Panc1 (cell line): ENCODE results near the gene SASH3. TPM values are rescaled to one million over a fixed set of nuclear protein-coding genes. Genes with fewer than 3 reads are reported as not detected.

Experiments
- ATAC-seq: fragments of 200-7000 bp; cut with Tn5 transposase; 2 replicates; pipeline ENCODE4 v1.9.1; 2020; ENCODE audit warnings: mild to moderate bottlenecking, moderate library complexity
- BruUV-seq: library from RNA; stranded (reverse); fragments of 400-500 nt; replicated peaks from 2 replicates; lab custom pipeline; 2021; lab: Mats Ljungman, UMichigan
- CTCF ChIA-PET: fragments of 300-600 bp; sonication (Branson Sonifier 250); formaldehyde crosslinking; loops from one replicate; lab custom pipeline; 2022; ENCODE audit warnings: antibody characterized with exemption; lab: Charles Lee
- POLR2A ChIA-PET: fragments of 300-600 bp; sonication (Branson Sonifier 250); formaldehyde crosslinking; loops from one replicate; lab custom pipeline; 2022; ENCODE audit warnings: antibody characterized with exemption; lab: Charles Lee
- DNase-seq: peaks from one replicate; pipeline ENCODE4 v3.0.0-alpha.2; 2010; ENCODE audit warnings: low read depth, low spot score
- H3K27ac ChIP-seq: 2 replicates; pipeline ENCODE4 v1.5.1; 2011; ENCODE audit warnings: mild to moderate bottlenecking, low read length, inconsistent platforms
- H3K27me3 ChIP-seq: fragments of 200-500 bp; sonication (Bioruptor generic); 2 replicates; pipeline ENCODE4 v1.6.0; 2014; ENCODE audit warnings: low read length, inconsistent platforms; ENCODE audit not compliant: control insufficient read depth, insufficient read depth
- H3K36me3 ChIP-seq: fragments of 200-500 bp; sonication (Bioruptor generic); 2 replicates; pipeline ENCODE4 v1.5.1; 2014; ENCODE audit warnings: inconsistent platforms, mild to moderate bottlenecking, low read length, moderate library complexity; ENCODE audit not compliant: control insufficient read depth, insufficient read depth
- H3K4me1 ChIP-seq: 2 replicates; pipeline ENCODE4 v1.5.1; 2011; ENCODE audit warnings: inconsistent platforms, mild to moderate bottlenecking, low read length, moderate library complexity; ENCODE audit not compliant: control insufficient read depth, insufficient read depth
- H3K4me3 ChIP-seq, 2 experiments: 2 replicates each; pipeline ENCODE4 v1.5.1; 2011 to 2012; ENCODE audit warnings: low read depth in 2 of 2, low read length in 2 of 2, mild to moderate bottlenecking in 2 of 2, inconsistent platforms in 1 of 2, moderate library complexity in 1 of 2
- H3K9me3 ChIP-seq: fragments of 200-500 bp; sonication (Bioruptor generic); 2 replicates; pipeline ENCODE4 v1.5.1; 2014; ENCODE audit warnings: low read depth, mild to moderate bottlenecking, inconsistent platforms, low read length, moderate library complexity; ENCODE audit not compliant: control insufficient read depth, insufficient read depth
- POLR2AphosphoS5 ChIP-seq: IDR thresholded peaks from 2 replicates; pipeline ENCODE4 v1.6.1; 2012; ENCODE audit warnings: mild to moderate bottlenecking, low read depth, low read length, moderate library complexity
- SIN3A ChIP-seq: IDR thresholded peaks from 2 replicates; pipeline ENCODE4 v1.6.1; 2012; ENCODE audit warnings: low read depth, mild to moderate bottlenecking, low read length, moderate library complexity, borderline replicate concordance; ENCODE audit not compliant: insufficient read depth
- TCF7L2 ChIP-seq: IDR thresholded peaks from 2 replicates; pipeline ENCODE4 v1.6.1; 2011; ENCODE audit warnings: mild to moderate bottlenecking, low read depth, low read length, inconsistent platforms
- in situ Hi-C: cut with HindIII; loops from 2 replicates; pipeline ENCODE4 v1.10.0; 2016; ENCODE audit warnings: low sequenced_read_pairs, low pct_unique_long_range_greater_than_20kb
- intact Hi-C: fragments of 100-400 bp; cut with micrococcal nuclease; formaldehyde crosslinking; loops from one replicate; pipeline ENCODE4 v1.10.0; 2022; ENCODE audit not compliant: unreplicated experiment
- total RNA-seq: library from RNA; stranded (reverse); gene quantifications from one replicate; pipeline ENCODE4 v1.2.1, GENCODE V29; 2021; ENCODE audit not compliant: unreplicated experiment
- TF ChIP-seq, protein P1 (sequence below): fragments of 450-650 bp; IDR thresholded peaks from 2 replicates; pipeline ENCODE4 v1.5.1; 2017; ENCODE audit warnings: mild to moderate bottlenecking
- TF ChIP-seq, protein P2 (sequence below), 2 experiments: IDR thresholded peaks; 2 replicates each; pipeline ENCODE4 v1.6.1; 2011 to 2012; ENCODE audit warnings: low read depth in 2 of 2, control low read depth in 1 of 2, low read length in 1 of 2, mild to moderate bottlenecking in 1 of 2, moderate library complexity in 1 of 2; ENCODE audit not compliant: insufficient read depth in 1 of 2

Gene SASH3
- total RNA-seq, 1 experiment from 2014 or later: 0.33 TPM

DNA sequence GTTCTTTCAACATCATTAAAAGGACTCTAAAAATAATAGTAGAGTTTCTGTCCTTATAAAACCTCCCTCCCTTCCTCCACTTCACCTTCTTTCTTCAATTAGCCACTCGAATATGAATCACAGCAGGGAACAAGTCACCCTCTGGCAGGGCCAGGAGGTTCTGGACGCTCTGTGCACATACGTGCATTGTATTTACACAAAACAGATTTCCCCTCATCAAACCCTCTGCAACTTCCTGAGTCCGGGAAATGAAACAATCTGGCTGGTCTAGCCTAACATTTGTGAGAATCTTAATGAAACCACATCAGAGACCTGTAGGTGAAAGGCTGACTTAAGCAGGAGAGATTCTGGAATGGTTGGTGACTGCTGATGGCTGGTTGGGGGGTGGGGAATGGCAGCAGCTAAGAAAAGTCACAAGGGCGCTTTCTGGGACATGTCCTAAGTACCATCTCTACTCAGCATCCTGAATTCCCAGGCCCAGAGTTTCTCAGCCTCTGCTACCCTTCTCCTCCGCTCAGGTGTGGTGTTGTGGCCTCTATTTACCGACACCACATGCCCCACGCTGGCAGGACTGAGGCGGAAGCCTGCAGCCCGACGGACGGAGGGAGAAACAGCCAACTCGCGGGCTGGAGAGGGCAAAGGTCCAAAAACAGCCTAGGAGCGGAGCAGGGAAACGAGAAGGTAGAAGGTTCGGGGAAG lies 62.9 kb downstream of the SASH3 start:
- DNase-seq (no peak), ATAC-seq (peak; percentile 31)
- no TSS peak for BruUV-seq
- Histone ChIP-seq H3K27ac (peak overlapping the region; percentile 70), H3K4me3 (peak overlapping the region; percentile 67 to 97), H3K9me3 (no peaks in the 10 kb centered on the region), H3K27me3 (peaks cover 2% of the 10 kb centered on the region; the same call in 1 of the 2 replicates), H3K4me1 (peaks cover 8% of the 10 kb centered on the region), H3K36me3 (no peaks in the 10 kb centered on the region)
- intact Hi-C loops: no loop called here
- POLR2A ChIA-PET: no interaction called here
- CTCF ChIA-PET: no interaction called here
- in situ Hi-C loops: no loop called here
- TF ChIP-seq, protein P1, sequence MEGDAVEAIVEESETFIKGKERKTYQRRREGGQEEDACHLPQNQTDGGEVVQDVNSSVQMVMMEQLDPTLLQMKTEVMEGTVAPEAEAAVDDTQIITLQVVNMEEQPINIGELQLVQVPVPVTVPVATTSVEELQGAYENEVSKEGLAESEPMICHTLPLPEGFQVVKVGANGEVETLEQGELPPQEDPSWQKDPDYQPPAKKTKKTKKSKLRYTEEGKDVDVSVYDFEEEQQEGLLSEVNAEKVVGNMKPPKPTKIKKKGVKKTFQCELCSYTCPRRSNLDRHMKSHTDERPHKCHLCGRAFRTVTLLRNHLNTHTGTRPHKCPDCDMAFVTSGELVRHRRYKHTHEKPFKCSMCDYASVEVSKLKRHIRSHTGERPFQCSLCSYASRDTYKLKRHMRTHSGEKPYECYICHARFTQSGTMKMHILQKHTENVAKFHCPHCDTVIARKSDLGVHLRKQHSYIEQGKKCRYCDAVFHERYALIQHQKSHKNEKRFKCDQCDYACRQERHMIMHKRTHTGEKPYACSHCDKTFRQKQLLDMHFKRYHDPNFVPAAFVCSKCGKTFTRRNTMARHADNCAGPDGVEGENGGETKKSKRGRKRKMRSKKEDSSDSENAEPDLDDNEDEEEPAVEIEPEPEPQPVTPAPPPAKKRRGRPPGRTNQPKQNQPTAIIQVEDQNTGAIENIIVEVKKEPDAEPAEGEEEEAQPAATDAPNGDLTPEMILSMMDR: no peak
- TF ChIP-seq POLR2AphosphoS5 (no peak), TCF7L2 (no peak), SIN3A (no peak)
- TF ChIP-seq, protein P2, sequence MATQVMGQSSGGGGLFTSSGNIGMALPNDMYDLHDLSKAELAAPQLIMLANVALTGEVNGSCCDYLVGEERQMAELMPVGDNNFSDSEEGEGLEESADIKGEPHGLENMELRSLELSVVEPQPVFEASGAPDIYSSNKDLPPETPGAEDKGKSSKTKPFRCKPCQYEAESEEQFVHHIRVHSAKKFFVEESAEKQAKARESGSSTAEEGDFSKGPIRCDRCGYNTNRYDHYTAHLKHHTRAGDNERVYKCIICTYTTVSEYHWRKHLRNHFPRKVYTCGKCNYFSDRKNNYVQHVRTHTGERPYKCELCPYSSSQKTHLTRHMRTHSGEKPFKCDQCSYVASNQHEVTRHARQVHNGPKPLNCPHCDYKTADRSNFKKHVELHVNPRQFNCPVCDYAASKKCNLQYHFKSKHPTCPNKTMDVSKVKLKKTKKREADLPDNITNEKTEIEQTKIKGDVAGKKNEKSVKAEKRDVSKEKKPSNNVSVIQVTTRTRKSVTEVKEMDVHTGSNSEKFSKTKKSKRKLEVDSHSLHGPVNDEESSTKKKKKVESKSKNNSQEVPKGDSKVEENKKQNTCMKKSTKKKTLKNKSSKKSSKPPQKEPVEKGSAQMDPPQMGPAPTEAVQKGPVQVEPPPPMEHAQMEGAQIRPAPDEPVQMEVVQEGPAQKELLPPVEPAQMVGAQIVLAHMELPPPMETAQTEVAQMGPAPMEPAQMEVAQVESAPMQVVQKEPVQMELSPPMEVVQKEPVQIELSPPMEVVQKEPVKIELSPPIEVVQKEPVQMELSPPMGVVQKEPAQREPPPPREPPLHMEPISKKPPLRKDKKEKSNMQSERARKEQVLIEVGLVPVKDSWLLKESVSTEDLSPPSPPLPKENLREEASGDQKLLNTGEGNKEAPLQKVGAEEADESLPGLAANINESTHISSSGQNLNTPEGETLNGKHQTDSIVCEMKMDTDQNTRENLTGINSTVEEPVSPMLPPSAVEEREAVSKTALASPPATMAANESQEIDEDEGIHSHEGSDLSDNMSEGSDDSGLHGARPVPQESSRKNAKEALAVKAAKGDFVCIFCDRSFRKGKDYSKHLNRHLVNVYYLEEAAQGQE (IDR thresholded peaks at IDR 0.05; ENCODE audit: insufficient read depth in 1 of 2, low read depth in 2 of 2, low read length in 1 of 2): no peak

DNA sequence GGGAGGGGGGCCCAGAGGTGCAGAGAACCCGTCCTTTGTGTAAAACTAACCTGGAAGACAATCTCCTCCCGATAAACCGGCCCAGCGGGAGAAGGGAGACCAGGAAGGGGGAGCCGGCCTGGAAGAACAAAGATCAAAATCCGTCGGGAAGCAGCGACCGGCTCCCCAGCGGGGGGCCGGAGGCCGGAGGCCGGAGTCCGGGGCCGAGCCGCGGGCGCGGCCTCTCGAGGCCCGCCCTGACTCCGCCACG lies 63.4 kb downstream of the SASH3 start:
- ChIA-PET CTCF (no interaction called here), POLR2A (no interaction called here)
- TF ChIP-seq SIN3A: no peak
- peak; percentile 21; the same call in 1 of the 2 replicates for TF ChIP-seq TCF7L2
- ATAC-seq (no peak), DNase-seq (no peak)
- BruUV-seq: no TSS peak
- in situ Hi-C loops: no loop called here
- Histone ChIP-seq H3K27me3 (peaks cover 3% of the 10 kb centered on the region; the same call in 1 of the 2 replicates), H3K4me3 (peak overlapping the region; percentile 67 to 97), H3K4me1 (peaks cover 8% of the 10 kb centered on the region), H3K36me3 (no peaks in the 10 kb centered on the region), H3K27ac (peak overlapping the region; percentile 70), H3K9me3 (no peaks in the 10 kb centered on the region)
- intact Hi-C loops: no loop called here
